Ovary (tissue), 3 donors: ENCODE measurements around the gene TBC1D19.

Source experiments
- CTCF ChIP-seq, 3 donors: fragments of 450-650 bp in 2 of 3; fragments of 200-600 bp in 1 of 3; IDR thresholded peaks; one replicate each; pipeline versions ENCODE4 v1.5.1 to v1.8.0; 2016 to 2022; ENCODE audit warnings: antibody characterized with exemption in 3 of 3, mild to moderate bottlenecking in 1 of 3
- POLR2A ChIP-seq: fragments of 450-650 bp; IDR thresholded peaks from one replicate; pipeline ENCODE4 v1.6.1; 2017; ENCODE audit warnings: antibody characterized with exemption, mild to moderate bottlenecking, moderate library complexity
- donor health status: DM: no; HTN: no; CAD: no.

GRCh38 chr4:26787461-26788340 lies 203.8 kb downstream of the TBC1D19 start:
- TF ChIP-seq CTCF (IDR thresholded peaks at IDR 0.05): no peak
- no peak for TF ChIP-seq POLR2A
